Activated CD8-positive, alpha-beta memory T cell treated with anti-CD3 and anti-CD28 coated beads, Interleukin-2, amount 50 U/mL, for 1 hour (primary cell): ENCODE results near the gene PROX2.

ENCODE experiments used
- DNase-seq: peaks from one replicate; pipeline ENCODE4 v3.0.0-alpha.2; 2020; ENCODE audit errors: extremely low read depth

The PROX2 gene

GRCh38 chr14:74881431-74882102 lies 5.6 kb upstream of the PROX2 start, which contains the start of gene DLST:
Gene DLST, plus strand, starts transcription at chr14:74881916. Its CDS starts 38 bp downstream, at chr14:74881954.
- peak; percentile 53 for DNase-seq

GRCh38 chr14:74879427-74880182 lies 3.7 kb upstream of the PROX2 start:
- DNase-seq, result no peak

GRCh38 chr14:74875204-74875603 lies 741 bp downstream of the PROX2 start:
- DNase-seq, result no peak

- DNase-seq, result no peak
Observed at GRCh38 chr14:74871819-74872218, 4.1 kb downstream of the PROX2 start.

- no peak for DNase-seq
Observed at GRCh38 chr14:74868739-74869138, 7.2 kb downstream of the PROX2 start.

GRCh38 chr14:74867673-74868072 lies 8.3 kb downstream of the PROX2 start:
- no peak for DNase-seq

GRCh38 chr14:74866708-74867389 lies 9.1 kb downstream of the PROX2 start:
- no peak for DNase-seq

- no peak for DNase-seq
Observed at GRCh38 chr14:74865156-74865555, 10.8 kb downstream of the PROX2 start.

GRCh38 chr14:74864198-74864597 lies 11.7 kb downstream of the PROX2 start:
- DNase-seq, result no peak

GRCh38 chr14:74863274-74863673 lies 12.7 kb downstream of the PROX2 start:
- no peak for DNase-seq

GRCh38 chr14:74861734-74862090 lies 14.2 kb downstream of the PROX2 start:
- no peak for DNase-seq

- DNase-seq, result peak; percentile 87
Observed at GRCh38 chr14:74860899-74861733, 14.8 kb downstream of the PROX2 start.

- no peak for DNase-seq
Observed at GRCh38 chr14:74859757-74860552, 16.0 kb downstream of the PROX2 start.

GRCh38 chr14:74858022-74858421 lies 17.9 kb downstream of the PROX2 start:
- no peak for DNase-seq

GRCh38 chr14:74856366-74856765 lies 19.6 kb downstream of the PROX2 start:
- no peak for DNase-seq

- DNase-seq, result no peak
Observed at GRCh38 chr14:74855945-74856344, 20.0 kb downstream of the PROX2 start.

- DNase-seq, result no peak
Observed at GRCh38 chr14:74855021-74855420, 20.9 kb downstream of the PROX2 start.

GRCh38 chr14:74853581-74853980 lies 22.4 kb downstream of the PROX2 start:
- no peak for DNase-seq

- DNase-seq, result no peak
Observed at GRCh38 chr14:74852922-74853530, 22.9 kb downstream of the PROX2 start.

- DNase-seq, result no peak
Observed at GRCh38 chr14:74848768-74849167, 27.2 kb downstream of the PROX2 start.
